T-helper 1 cell treated with Interleukin-12 subunit alpha and Interleukin-12 subunit beta and Interleukin-4 antibody, amounts not matched to agents 30 μg/mL and 1 μg/mL, for 36 hours (primary cell): Measurements from ENCODE around the gene ARHGAP28.

Experiments
- H3K27ac Mint-ChIP-seq: one replicate; pipeline ENCODE4 v1.8.0; 2021; ENCODE audit warnings: mild to moderate bottlenecking, mixed read lengths
- H3K27me3 Mint-ChIP-seq: one replicate; pipeline ENCODE4 v1.8.0; 2021; ENCODE audit warnings: low read depth, mixed read lengths
- H3K36me3 Mint-ChIP-seq: one replicate; pipeline ENCODE4 v1.8.0; 2021; ENCODE audit warnings: low read depth, mixed read lengths
- H3K4me1 Mint-ChIP-seq: one replicate; pipeline ENCODE4 v1.8.0; 2021; ENCODE audit warnings: low read depth, mixed read lengths
- H3K4me3 Mint-ChIP-seq: one replicate; pipeline ENCODE4 v1.8.0; 2021; ENCODE audit warnings: mild to moderate bottlenecking, moderate library complexity, mixed read lengths
- H3K9me3 Mint-ChIP-seq: one replicate; pipeline ENCODE4 v1.8.0; 2021; ENCODE audit warnings: mixed read lengths

ARHGAP28 gene

GRCh38 chr18:6776188-6776587 is 46.7 kb downstream of the ARHGAP28 start:
- H3K27me3 Mint-ChIP-seq = no peaks in the 10 kb centered on the region

GRCh38 chr18:6777509-6777908 is 48.0 kb downstream of the ARHGAP28 start:
- H3K4me1 Mint-ChIP-seq = no peaks in the 10 kb centered on the region
- H3K36me3 Mint-ChIP-seq = no peaks in the 10 kb centered on the region
- H3K4me3 Mint-ChIP-seq = no peak overlapping the region
- H3K27me3 Mint-ChIP-seq = no peaks in the 10 kb centered on the region
- H3K27ac Mint-ChIP-seq = no peak overlapping the region
- H3K9me3 Mint-ChIP-seq = no peaks in the 10 kb centered on the region

More at GRCh38 chr18:6776188-6776587, 46.7 kb downstream of the ARHGAP28 start:
- Mint-ChIP-seq H3K36me3 (no peaks in the 10 kb centered on the region), H3K4me1 (no peaks in the 10 kb centered on the region), H3K27ac (no peak overlapping the region), H3K4me3 (no peak overlapping the region), H3K9me3 (no peaks in the 10 kb centered on the region)

GRCh38 chr18:6778459-6779247 is 49.1 kb downstream of the ARHGAP28 start:
- Mint-ChIP-seq H3K9me3 (peaks cover under 1% of the 10 kb centered on the region), H3K36me3 (no peaks in the 10 kb centered on the region), H3K4me3 (no peak overlapping the region), H3K27me3 (no peaks in the 10 kb centered on the region), H3K27ac (no peak overlapping the region), H3K4me1 (no peaks in the 10 kb centered on the region)

GRCh38 chr18:6781142-6781714 is 51.7 kb downstream of the ARHGAP28 start:
- no peak overlapping the region for H3K4me3 Mint-ChIP-seq
- no peaks in the 10 kb centered on the region for H3K4me1 Mint-ChIP-seq
- H3K36me3 Mint-ChIP-seq = no peaks in the 10 kb centered on the region

GRCh38 chr18:6781796-6782195 is 52.3 kb downstream of the ARHGAP28 start:
- Mint-ChIP-seq H3K27me3 (no peaks in the 10 kb centered on the region), H3K4me3 (no peak overlapping the region), H3K36me3 (no peaks in the 10 kb centered on the region), H3K27ac (no peak overlapping the region), H3K9me3 (peaks cover 4% of the 10 kb centered on the region), H3K4me1 (no peaks in the 10 kb centered on the region)

More at GRCh38 chr18:6781142-6781714, 51.7 kb downstream of the ARHGAP28 start:
- H3K9me3 Mint-ChIP-seq = peaks cover 4% of the 10 kb centered on the region
- no peak overlapping the region for H3K27ac Mint-ChIP-seq
- H3K27me3 Mint-ChIP-seq = no peaks in the 10 kb centered on the region

GRCh38 chr18:6782861-6783260 is 53.3 kb downstream of the ARHGAP28 start:
- Mint-ChIP-seq H3K4me1 (no peaks in the 10 kb centered on the region), H3K27me3 (no peaks in the 10 kb centered on the region), H3K9me3 (peaks cover 6% of the 10 kb centered on the region), H3K36me3 (no peaks in the 10 kb centered on the region), H3K27ac (no peak overlapping the region), H3K4me3 (no peak overlapping the region)

- Mint-ChIP-seq H3K9me3 (peaks cover 10% of the 10 kb centered on the region), H3K27me3 (no peaks in the 10 kb centered on the region), H3K4me3 (no peak overlapping the region), H3K4me1 (no peaks in the 10 kb centered on the region), H3K27ac (no peak overlapping the region), H3K36me3 (no peaks in the 10 kb centered on the region)
Observed at GRCh38 chr18:6784046-6784445, 54.5 kb downstream of the ARHGAP28 start.

GRCh38 chr18:6785001-6785400 is 55.5 kb downstream of the ARHGAP28 start:
- no peak overlapping the region for H3K4me3 Mint-ChIP-seq
- no peaks in the 10 kb centered on the region for H3K36me3 Mint-ChIP-seq
- no peak overlapping the region for H3K27ac Mint-ChIP-seq
- no peaks in the 10 kb centered on the region for H3K27me3 Mint-ChIP-seq
- peaks cover 10% of the 10 kb centered on the region for H3K9me3 Mint-ChIP-seq
- no peaks in the 10 kb centered on the region for H3K4me1 Mint-ChIP-seq

GRCh38 chr18:6785411-6785810 is 55.9 kb downstream of the ARHGAP28 start:
- Mint-ChIP-seq H3K4me3 (no peak overlapping the region), H3K27me3 (no peaks in the 10 kb centered on the region), H3K36me3 (no peaks in the 10 kb centered on the region), H3K4me1 (no peaks in the 10 kb centered on the region), H3K27ac (no peak overlapping the region), H3K9me3 (peaks cover 10% of the 10 kb centered on the region)

GRCh38 chr18:6792391-6792790 is 62.9 kb downstream of the ARHGAP28 start:
- Mint-ChIP-seq H3K4me1 (no peaks in the 10 kb centered on the region), H3K27me3 (no peaks in the 10 kb centered on the region)

GRCh38 chr18:6793455-6793854 is 63.9 kb downstream of the ARHGAP28 start:
- no peaks in the 10 kb centered on the region for H3K36me3 Mint-ChIP-seq
- H3K4me1 Mint-ChIP-seq = no peaks in the 10 kb centered on the region
- H3K27me3 Mint-ChIP-seq = no peaks in the 10 kb centered on the region
- H3K4me3 Mint-ChIP-seq = no peak overlapping the region
- H3K27ac Mint-ChIP-seq = no peak overlapping the region
- H3K9me3 Mint-ChIP-seq = peaks cover 12% of the 10 kb centered on the region

More at GRCh38 chr18:6792391-6792790, 62.9 kb downstream of the ARHGAP28 start:
- peaks cover 15% of the 10 kb centered on the region for H3K9me3 Mint-ChIP-seq
- no peak overlapping the region for H3K4me3 Mint-ChIP-seq
- no peaks in the 10 kb centered on the region for H3K36me3 Mint-ChIP-seq
- H3K27ac Mint-ChIP-seq = no peak overlapping the region

- H3K9me3 Mint-ChIP-seq = peaks cover 9% of the 10 kb centered on the region
- H3K36me3 Mint-ChIP-seq = no peaks in the 10 kb centered on the region
- H3K4me1 Mint-ChIP-seq = no peaks in the 10 kb centered on the region
- no peak overlapping the region for H3K4me3 Mint-ChIP-seq
- H3K27ac Mint-ChIP-seq = no peak overlapping the region
- H3K27me3 Mint-ChIP-seq = no peaks in the 10 kb centered on the region
Observed at GRCh38 chr18:6793986-6794385, 64.5 kb downstream of the ARHGAP28 start.

- H3K4me1 Mint-ChIP-seq = no peaks in the 10 kb centered on the region
- H3K4me3 Mint-ChIP-seq = no peak overlapping the region
- no peak overlapping the region for H3K27ac Mint-ChIP-seq
- no peaks in the 10 kb centered on the region for H3K27me3 Mint-ChIP-seq
- H3K9me3 Mint-ChIP-seq = peaks cover 8% of the 10 kb centered on the region
- H3K36me3 Mint-ChIP-seq = no peaks in the 10 kb centered on the region
Observed at GRCh38 chr18:6795307-6795706, 65.8 kb downstream of the ARHGAP28 start.

- Mint-ChIP-seq H3K4me1 (no peaks in the 10 kb centered on the region), H3K27me3 (no peaks in the 10 kb centered on the region), H3K27ac (no peak overlapping the region), H3K36me3 (no peaks in the 10 kb centered on the region), H3K4me3 (no peak overlapping the region), H3K9me3 (peaks cover 8% of the 10 kb centered on the region)
Observed at GRCh38 chr18:6796511-6796910, 67.0 kb downstream of the ARHGAP28 start.

GRCh38 chr18:6797171-6797570 is 67.7 kb downstream of the ARHGAP28 start:
- Mint-ChIP-seq H3K4me1 (no peaks in the 10 kb centered on the region), H3K27me3 (no peaks in the 10 kb centered on the region), H3K4me3 (no peak overlapping the region), H3K9me3 (peaks cover 8% of the 10 kb centered on the region), H3K36me3 (no peaks in the 10 kb centered on the region), H3K27ac (no peak overlapping the region)
